Fibroblast of villous mesenchyme (primary cell): ENCODE data around the gene PSORS1C2. TPM values are rescaled to one million over a fixed set of nuclear protein-coding genes. Genes with fewer than 3 reads are reported as not detected.

ENCODE experiments used
- DNase-seq: peaks from one replicate; pipeline ENCODE4 v3.0.0-alpha.2; 2010; ENCODE audit warnings: low read depth
- H3K4me3 ChIP-seq: 2 replicates; pipeline ENCODE4 v1.5.1; 2011; ENCODE audit warnings: low read depth, mild to moderate bottlenecking, low read length
- total RNA-seq: library from RNA; depleted of rRNA; stranded (reverse); fragments of >200 nt; gene quantifications from 2 replicates; pipeline ENCODE4 v1.2.3, GENCODE V29; 2012
- TF ChIP-seq, protein P1 (sequence below): IDR thresholded peaks from 2 replicates; pipeline ENCODE4 v1.5.1; 2012; ENCODE audit warnings: low read depth, mild to moderate bottlenecking, low read length; ENCODE audit not compliant: insufficient read depth

The PSORS1C2 gene
- total RNA-seq, 1 donor: not detected

DNA sequence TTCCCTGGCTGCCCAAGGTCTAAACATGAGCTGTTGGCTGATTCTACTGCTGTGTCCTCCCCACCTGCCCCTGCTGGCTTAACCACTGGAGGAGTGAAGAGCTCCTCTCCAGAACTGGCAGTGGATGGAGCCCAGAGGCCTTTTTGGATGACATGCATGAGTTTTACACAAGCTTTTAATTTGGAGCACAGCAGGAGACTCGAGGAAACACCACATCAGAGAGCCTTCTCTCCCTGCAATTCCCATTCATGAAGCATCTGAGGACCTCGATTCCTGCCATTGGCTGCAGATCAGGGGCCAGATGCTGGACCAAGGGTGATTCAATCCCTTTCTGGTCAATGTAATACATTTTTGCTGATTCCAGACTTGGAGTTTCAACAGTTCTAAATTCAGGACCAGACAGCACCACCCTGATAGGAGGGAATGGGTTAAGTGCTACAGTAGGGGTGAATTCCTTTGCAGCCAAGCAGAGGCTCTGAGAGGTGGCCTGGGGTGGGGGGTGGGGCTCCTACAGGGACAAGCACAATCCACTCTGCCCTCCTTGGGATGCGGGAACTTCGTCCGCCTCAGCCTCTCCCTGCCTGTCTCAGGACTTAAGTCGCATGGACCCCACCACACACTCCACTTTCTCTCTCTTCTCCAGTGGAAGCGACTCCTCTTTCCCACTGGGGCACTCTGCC, 24.9 kb downstream of the PSORS1C2 start:
- no peak overlapping the region for H3K4me3 ChIP-seq
- no peak for DNase-seq
- TF ChIP-seq, protein P1, sequence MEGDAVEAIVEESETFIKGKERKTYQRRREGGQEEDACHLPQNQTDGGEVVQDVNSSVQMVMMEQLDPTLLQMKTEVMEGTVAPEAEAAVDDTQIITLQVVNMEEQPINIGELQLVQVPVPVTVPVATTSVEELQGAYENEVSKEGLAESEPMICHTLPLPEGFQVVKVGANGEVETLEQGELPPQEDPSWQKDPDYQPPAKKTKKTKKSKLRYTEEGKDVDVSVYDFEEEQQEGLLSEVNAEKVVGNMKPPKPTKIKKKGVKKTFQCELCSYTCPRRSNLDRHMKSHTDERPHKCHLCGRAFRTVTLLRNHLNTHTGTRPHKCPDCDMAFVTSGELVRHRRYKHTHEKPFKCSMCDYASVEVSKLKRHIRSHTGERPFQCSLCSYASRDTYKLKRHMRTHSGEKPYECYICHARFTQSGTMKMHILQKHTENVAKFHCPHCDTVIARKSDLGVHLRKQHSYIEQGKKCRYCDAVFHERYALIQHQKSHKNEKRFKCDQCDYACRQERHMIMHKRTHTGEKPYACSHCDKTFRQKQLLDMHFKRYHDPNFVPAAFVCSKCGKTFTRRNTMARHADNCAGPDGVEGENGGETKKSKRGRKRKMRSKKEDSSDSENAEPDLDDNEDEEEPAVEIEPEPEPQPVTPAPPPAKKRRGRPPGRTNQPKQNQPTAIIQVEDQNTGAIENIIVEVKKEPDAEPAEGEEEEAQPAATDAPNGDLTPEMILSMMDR: no peak

DNA sequence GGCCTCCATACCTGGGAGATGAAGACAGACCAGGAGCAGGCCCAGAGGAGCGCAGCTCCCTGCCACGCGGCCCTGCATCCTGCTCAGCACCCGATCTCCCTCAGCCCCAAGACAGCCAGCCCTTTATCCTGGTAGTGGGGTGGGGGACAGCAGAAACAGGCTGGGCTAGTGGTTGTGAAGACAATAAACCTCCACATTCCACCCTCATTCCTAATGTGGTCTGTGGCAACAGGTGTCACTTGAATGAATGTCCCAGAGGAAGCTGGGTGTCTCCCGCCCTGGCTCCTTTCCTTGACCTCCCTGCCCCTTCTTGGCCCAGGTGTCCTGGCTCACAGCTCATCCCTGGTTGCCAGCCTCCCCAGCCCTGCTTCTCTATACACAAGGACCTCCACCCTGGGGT, 26.4 kb downstream of the PSORS1C2 start, which contains the start of gene C6orf15:
Gene C6orf15 (minus strand): TSS at position 98 of the 400 bp plus-strand sequence. CDS start 20 bp downstream, at position 78.
- TF ChIP-seq, protein P1: no peak
- DNase-seq: no peak
- H3K4me3 ChIP-seq: no peak within 1 kb of the TSS

DNA sequence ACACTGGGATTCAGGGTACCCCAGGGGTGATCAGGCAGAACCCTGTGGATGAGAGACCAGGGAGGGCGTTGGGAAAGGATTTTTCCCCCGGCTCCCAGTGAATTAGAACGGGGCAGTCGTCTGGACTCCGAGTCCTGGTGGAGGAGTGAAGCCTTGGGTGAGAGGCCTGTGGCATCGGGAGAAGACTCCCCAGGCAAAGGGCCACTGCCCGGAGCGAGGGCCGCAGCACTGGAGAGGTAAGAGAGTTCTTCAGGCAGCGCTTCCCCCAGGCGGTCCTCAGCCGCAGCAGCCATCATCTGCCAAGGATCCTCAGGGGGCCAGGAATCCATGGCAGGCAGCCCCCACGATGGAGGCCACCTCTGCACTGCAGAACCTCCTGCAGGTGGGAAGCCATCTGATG, 27.2 kb downstream of the PSORS1C2 start:
- no peak for DNase-seq
- no peak overlapping the region for H3K4me3 ChIP-seq

DNA sequence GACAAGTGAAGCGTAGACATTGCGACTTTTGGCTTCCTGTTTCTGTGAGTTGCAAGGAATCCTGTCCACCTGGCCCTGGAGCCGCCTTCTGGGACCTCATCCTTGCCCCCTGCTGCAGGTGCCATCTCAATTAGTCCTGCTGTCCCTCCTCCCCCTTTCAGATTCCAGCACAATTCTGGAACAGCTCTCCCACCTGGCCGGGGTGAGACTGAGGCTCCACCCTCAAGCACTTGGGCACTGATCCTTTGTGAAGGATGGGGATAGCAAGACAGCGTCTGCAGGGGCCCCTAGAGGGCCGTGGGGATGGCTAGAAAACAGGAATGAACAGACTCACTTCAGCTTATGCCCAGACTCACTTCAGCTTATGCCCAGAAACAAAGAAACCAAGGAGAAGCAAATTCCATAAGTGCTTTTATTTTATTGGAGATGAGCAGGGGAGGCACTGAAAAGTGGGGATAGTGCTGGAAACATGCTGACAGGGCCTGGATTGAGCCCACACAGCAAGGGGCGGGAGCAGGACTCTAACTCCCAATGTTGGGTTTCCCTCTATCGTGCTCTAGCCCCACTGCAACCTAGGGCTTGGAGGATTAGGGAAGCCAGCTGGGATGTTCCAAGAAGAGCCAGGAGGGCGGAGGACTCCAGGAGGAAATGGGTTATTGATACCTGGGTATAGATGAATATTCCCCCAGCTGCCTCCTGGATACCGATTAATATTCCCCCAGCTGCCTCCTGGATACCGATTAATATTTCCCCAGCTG, 27.9 kb downstream of the PSORS1C2 start:
- TF ChIP-seq, protein P1: no peak
- DNase-seq: no peak

More for the DNA sequence above, 27.2 kb downstream of the PSORS1C2 start:
- TF ChIP-seq, protein P1: no peak

DNA sequence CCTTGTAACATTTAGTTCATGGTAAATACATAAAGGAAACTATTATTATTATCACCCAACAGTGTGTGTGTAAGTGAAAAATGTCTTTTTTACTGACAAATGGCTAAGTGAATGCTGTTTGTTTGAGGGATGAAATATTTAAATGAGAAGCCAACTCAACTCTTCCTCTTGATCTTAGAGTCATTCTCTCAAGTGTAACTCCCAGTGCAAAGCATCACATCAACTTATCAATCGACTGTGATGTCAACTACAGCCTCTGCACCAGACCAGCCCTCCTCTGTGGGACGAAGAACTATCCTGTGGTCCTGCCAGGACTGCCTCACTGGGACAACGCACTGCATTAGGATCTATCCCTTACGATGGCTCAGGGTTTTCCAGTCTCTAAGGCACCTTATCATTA, 31.8 kb downstream of the PSORS1C2 start:
- TF ChIP-seq, protein P1: no peak
- no peak for DNase-seq
- no peak overlapping the region for H3K4me3 ChIP-seq

More for the DNA sequence above, 27.9 kb downstream of the PSORS1C2 start:
- no peak overlapping the region for H3K4me3 ChIP-seq

DNA sequence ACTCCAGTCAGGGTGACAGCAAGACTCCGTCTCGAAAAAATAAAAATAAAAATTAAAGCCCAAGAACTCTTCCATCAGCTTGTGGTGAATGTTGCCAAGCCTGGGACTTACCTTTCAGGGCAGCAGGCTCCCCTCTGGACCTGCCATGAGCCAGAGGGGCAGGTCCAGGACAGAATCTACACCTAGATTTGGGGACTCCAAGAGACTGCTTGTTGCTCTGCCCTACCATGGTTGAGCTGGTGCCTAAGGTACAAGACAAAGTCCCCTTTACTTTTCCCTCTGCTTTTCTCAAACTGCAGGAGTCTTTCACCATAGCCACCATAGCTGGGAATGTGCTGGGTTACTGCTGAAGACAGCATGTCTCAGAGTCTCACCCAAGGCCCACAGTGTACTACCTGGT, 35.7 kb downstream of the PSORS1C2 start:
- no peak overlapping the region for H3K4me3 ChIP-seq
- no peak for DNase-seq
- TF ChIP-seq, protein P1: no peak
